Measurements from ENCODE around the gene PKD1. TPM values are rescaled to one million over a fixed set of nuclear protein-coding genes. Genes with fewer than 3 reads are reported as not detected.

Gene PKD1
- total and polyA plus RNA-seq, 2 of the 13 experiments (the other 11 are each of a cell fraction or from before 2014, with no cell fraction given) = 22.1 to 23.0 TPM

DNA sequence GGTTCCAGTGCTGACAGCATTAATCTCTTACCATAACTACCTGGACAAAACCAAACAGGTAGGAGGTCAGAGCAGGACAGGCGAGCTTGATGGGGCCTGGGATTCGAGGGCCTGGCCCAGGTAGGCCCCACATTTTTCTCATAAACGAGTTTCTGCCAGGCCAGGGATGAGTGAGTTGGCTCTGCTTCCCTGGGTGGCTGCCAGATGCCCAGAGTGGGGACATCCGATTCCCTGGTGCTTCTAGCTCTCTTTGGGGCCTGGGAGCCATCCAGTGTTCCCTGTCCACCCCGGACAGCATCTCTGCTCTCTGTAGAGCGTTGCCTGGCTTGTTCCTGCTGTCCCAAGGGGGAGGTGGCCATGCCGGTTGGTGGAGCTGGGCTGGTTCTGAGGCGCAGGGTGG is 62.8 kb downstream of the PKD1 start:
- DNase-seq (ENCODE audit: low spot score) (no peak), ATAC-seq (no peak), FAIRE-seq (no peak)
- H3K36me3 ChIP-seq (replicated peaks in 1 of 2; ENCODE audit: control insufficient read depth in 1 of 2, insufficient read depth in 2 of 2, low read length in 2 of 2) = peaks cover 20 to 25% of the 10 kb centered on the region in 2 experiments
- no peak overlapping the region for H3K27ac ChIP-seq (ENCODE audit: extremely low read length, insufficient read depth, low read length)
- no peaks in the 10 kb centered on the region for H3K79me2 ChIP-seq (ENCODE audit: insufficient read depth, low read length)
- no peaks in the 10 kb centered on the region for H3K4me1 ChIP-seq (ENCODE audit: insufficient read depth, low read length)
- no peak overlapping the region for H2AFZ ChIP-seq (ENCODE audit: low read length)
- in situ Hi-C loops (cut with HindIII; ENCODE audit: extremely low pct_ligation_motif_present, low pct_unique_long_range_greater_than_20kb) (no loop called here), intact Hi-C loops (cut with micrococcal nuclease; ENCODE audit: unreplicated experiment) (no loop called here)
- H4K20me1 ChIP-seq (ENCODE audit: insufficient read depth, low read length) = no peaks in the 10 kb centered on the region
- BruUV-seq (replicated peaks) = no TSS peak
- TF ChIP-seq, protein P1, sequence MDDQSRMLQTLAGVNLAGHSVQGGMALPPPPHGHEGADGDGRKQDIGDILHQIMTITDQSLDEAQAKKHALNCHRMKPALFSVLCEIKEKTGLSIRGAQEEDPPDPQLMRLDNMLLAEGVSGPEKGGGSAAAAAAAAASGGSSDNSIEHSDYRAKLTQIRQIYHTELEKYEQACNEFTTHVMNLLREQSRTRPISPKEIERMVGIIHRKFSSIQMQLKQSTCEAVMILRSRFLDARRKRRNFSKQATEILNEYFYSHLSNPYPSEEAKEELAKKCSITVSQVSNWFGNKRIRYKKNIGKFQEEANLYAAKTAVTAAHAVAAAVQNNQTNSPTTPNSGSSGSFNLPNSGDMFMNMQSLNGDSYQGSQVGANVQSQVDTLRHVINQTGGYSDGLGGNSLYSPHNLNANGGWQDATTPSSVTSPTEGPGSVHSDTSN (CRISPR knock-in tag; IDR thresholded peaks at IDR 0.05; ENCODE audit: borderline replicate concordance) = no peak
- no peak for TF ChIP-seq NKX3-1 (CRISPR knock-in tag; IDR thresholded peaks at IDR 0.05)
- TF ChIP-seq, protein P2, sequence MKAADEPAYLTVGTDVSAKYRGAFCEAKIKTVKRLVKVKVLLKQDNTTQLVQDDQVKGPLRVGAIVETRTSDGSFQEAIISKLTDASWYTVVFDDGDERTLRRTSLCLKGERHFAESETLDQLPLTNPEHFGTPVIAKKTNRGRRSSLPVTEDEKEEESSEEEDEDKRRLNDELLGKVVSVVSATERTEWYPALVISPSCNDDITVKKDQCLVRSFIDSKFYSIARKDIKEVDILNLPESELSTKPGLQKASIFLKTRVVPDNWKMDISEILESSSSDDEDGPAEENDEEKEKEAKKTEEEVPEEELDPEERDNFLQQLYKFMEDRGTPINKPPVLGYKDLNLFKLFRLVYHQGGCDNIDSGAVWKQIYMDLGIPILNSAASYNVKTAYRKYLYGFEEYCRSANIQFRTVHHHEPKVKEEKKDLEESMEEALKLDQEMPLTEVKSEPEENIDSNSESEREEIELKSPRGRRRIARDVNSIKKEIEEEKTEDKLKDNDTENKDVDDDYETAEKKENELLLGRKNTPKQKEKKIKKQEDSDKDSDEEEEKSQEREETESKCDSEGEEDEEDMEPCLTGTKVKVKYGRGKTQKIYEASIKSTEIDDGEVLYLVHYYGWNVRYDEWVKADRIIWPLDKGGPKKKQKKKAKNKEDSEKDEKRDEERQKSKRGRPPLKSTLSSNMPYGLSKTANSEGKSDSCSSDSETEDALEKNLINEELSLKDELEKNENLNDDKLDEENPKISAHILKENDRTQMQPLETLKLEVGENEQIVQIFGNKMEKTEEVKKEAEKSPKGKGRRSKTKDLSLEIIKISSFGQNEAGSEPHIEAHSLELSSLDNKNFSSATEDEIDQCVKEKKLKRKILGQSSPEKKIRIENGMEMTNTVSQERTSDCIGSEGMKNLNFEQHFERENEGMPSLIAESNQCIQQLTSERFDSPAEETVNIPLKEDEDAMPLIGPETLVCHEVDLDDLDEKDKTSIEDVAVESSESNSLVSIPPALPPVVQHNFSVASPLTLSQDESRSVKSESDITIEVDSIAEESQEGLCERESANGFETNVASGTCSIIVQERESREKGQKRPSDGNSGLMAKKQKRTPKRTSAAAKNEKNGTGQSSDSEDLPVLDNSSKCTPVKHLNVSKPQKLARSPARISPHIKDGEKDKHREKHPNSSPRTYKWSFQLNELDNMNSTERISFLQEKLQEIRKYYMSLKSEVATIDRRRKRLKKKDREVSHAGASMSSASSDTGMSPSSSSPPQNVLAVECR (CRISPR knock-in tag; IDR thresholded peaks at IDR 0.05; ENCODE audit: borderline replicate concordance) = no peak
- TF ChIP-seq TCF7 (IDR thresholded peaks at IDR 0.05; ENCODE audit: low read depth) = no peak
- TF ChIP-seq SOX5 (CRISPR knock-in tag; IDR thresholded peaks at IDR 0.05; ENCODE audit: borderline replicate concordance) = no peak
- TF ChIP-seq SP4 (CRISPR knock-in tag; IDR thresholded peaks at IDR 0.05) = no peak
- TF ChIP-seq TOE1 (CRISPR knock-in tag; IDR thresholded peaks at IDR 0.05) = no peak
- no peak for TF ChIP-seq PHF20 (CRISPR knock-in tag; IDR thresholded peaks at IDR 0.05)
- no peak for TF ChIP-seq RORA (CRISPR knock-in tag; IDR thresholded peaks at IDR 0.05)
- H3K4me2 ChIP-seq (ENCODE audit: low read depth, low read length) = no peak overlapping the region
- no peak overlapping the region for H3K9ac ChIP-seq (ENCODE audit: insufficient read depth, low read depth, low read length)
- H3K4me3 ChIP-seq (replicated peaks in 1 of 3; ENCODE audit: insufficient read depth in 1 of 3, low read depth in 2 of 3, low read length in 3 of 3) = no peak overlapping the region
- CTCF ChIA-PET (ENCODE audit: low intra/inter-chr PET ratio, low total read pairs) = no interaction called here
- POLR2A ChIA-PET = no interaction called here
- H3K27me3 ChIP-seq (ENCODE audit: control insufficient read depth in 1 of 2, insufficient read depth in 2 of 2, low read length in 2 of 2) = no peaks in the 10 kb centered on the region
- H3K9me3 ChIP-seq (ENCODE audit: low read length) = no peaks in the 10 kb centered on the region
- 100% methylated on average over 3 of the region's 8 CpGs for WGBS (ENCODE audit: low lambda C conversion rate)
